GM18511 (cell line): ENCODE results near the gene IQCH.

Experiments
- ATAC-seq: cut with Tn5 transposase; IDR thresholded peaks from one replicate; pipeline ENCODE4 v1.9.1; 2021; ENCODE audit warnings: mild to moderate bottlenecking, moderate library complexity; ENCODE audit not compliant: unreplicated experiment

Gene IQCH

DNA sequence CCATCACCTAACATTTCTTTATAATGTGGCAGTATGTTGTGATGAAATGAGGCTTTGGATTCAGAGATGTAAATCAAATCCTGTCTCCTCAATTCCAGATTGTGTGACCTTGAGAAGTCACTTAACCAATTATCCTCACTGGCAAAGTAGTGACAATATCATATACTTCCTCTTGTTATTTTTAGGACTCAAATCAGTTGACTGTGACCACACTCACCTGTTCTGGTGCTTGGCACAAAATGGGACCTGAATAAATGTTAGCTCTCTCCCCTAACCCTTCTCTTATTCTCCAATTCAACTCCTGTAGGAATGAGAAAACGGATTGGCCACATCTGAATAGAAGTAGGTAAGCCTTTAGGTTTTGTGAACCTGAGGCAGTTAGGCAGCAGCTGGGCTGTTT is 42.1 kb downstream of the IQCH start:
- ATAC-seq = no peak

DNA sequence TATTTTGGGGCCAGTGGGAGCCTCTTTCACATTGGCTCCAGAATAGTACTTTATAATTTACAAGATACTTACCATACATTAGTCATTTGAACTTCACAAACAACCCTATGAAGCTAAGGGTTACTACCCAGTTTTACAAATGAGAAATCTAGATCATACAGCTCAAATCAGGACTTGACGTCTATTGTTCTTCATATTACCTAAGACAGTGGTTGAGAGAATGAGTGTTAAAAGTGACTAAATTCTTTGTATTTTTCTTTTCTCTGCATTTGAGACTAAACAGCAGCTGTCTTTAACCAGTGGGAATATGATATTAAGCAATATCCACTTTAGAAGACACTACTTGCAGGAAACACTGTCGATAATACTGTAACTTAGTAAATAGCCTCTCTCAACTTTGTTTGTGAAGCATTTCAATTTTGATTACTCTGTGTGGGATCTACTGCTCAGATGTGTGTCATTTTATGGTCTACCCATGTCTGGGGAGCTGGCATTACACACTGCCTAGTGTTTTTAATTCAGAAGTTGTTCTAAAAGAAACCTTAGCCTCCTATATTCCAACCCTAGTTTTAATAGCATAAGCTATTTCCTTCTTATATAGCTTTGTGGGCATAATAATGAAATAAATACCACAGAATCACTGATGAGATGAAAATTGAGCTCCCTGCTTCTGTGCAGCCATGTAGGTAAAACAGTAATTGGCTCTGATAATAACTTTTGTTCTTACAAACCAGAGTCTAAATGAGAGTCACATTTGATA is 45.9 kb downstream of the IQCH start:
- ATAC-seq = no peak

GRCh38 chr15:67303490-67304363 is 49.1 kb downstream of the IQCH start:
- no peak for ATAC-seq

DNA sequence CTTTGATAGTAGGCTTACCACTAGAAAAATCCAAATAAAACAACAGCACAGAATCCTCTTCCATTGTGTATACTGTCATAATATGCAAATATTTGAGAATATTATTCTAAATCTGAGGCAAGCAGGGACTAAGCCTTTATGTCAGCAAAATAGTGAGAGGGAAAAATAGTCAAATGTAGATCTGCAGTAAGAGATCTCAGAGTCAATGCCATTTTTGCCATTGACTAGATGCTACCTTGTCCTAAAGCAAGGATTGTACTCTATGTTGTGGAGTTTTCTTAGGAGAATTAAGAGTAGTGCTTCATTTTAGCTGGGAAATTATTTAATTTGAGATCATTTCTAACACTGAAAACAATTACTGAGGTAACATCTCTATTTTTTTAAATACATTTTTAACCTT is 50.2 kb downstream of the IQCH start:
- no peak for ATAC-seq

- ATAC-seq = no peak
These were observed 50.9 kb downstream of the IQCH start for GRCh38 chr15:67305506-67305905.

- ATAC-seq = no peak
These were observed 52.6 kb downstream of the IQCH start for GRCh38 chr15:67307156-67307555.

DNA sequence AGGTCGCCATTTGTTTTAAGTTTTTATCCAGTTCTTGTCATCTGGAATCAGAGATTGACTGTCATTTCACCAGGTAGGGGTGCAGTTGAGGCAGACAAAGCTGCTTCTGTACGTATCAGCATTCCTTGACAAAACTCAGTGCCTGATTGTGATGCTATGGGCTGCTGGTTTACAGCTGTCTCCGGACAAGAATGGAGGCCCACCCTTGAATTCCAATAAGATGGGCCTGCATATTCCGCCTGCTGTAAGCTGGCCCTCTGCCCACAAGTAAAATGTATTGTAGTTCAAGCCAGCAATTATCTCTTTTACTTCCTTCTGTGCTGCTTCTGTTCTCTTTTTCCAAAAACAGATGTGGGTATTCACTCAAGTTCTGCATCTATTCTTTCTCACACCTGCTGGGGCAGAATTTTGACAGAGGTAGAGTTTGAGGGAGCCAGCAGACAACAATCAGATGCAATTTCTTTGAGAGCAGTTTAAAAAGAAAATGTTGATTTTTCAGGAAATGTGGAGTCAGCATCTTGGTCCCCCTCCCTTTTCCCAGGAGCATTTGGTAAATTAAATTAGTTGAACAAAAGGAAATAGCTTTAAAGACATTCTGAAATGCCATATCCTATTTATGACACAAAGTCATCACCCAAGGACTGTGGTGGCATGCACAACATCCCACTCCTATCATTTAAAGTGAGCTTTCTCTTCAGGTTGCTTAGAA is 53.5 kb downstream of the IQCH start:
- no peak for ATAC-seq

DNA sequence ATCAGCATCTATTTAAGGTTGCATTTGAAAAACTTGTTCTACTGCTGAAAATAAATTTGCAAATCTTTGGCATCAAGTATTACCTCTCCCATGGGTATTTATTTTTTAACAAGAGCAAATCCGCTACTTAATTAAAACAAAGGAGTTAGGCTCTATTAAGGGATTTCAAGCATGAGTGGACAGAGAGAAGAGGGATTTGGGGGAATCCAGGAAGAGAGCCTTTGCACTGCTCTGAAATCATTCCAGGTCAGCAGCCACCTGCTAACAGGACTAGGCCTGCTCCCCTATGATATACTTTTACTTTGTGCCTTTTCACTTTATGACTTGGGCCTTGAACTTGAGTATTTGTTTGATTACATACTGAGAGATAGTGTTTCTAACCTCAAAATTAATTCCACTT is 57.1 kb downstream of the IQCH start:
- ATAC-seq = no peak

GRCh38 chr15:67319961-67320360 is 65.4 kb downstream of the IQCH start:
- no peak for ATAC-seq

DNA sequence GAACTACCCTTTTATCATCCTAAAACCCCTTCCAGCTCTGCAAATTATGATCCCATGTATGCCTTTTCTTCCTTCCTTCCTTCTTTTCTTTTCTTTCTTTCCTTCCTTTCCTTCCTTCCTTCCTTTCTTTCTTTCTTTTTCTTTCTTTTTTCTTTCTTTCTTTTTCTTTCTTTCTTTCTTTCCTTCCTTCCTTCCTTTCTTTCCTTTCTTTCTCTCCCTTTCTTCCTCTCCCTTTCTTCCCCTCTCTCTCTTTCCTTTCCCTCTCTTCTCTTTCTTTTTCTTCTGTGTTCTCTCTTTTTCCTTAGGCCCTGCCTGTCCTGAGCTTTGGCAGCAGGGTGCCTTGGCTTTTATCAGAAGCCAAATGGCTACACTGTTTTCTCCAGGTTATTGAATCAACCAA is 66.8 kb downstream of the IQCH start:
- no peak for ATAC-seq

DNA sequence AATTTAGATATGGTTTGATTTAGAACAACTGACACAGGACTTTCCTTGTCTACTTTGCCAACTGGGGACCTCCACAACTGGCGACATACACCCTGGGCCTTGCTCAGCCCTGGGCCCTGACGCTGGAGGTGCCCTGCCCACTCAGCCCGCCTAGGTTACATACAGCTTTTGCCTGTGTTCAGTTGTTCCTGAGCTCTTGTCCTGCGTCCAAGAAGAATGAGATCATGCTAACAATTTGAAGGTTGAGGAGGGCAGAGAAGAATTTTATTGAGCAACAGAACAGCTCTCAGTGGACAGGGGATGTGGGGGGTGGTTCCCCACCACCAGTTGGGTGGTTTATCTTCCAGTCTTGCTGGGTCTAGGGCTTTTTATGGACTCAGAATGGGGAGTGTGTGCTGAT is 67.9 kb downstream of the IQCH start:
- ATAC-seq = no peak

GRCh38 chr15:67327312-67327711 is 72.7 kb downstream of the IQCH start:
- no peak for ATAC-seq

DNA sequence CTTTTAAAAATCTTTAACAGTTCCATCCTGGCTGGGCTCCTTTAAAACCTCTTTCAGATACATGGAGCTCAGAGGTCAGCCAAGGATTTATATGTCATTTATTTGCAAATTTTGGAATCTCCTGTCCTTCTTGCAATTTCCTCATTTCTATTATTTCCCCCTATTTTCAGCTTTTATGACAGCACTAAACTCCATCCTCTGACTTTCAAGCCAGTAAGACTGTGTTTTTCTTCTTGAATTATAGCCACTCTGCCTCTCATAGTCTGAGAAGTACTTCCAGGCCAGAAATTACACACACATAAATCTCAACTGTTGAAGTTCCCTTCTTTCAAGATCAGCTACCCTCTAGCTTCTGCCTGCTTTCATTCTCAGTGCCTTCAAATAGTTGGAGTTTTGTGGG is 73.2 kb downstream of the IQCH start:
- no peak for ATAC-seq

DNA sequence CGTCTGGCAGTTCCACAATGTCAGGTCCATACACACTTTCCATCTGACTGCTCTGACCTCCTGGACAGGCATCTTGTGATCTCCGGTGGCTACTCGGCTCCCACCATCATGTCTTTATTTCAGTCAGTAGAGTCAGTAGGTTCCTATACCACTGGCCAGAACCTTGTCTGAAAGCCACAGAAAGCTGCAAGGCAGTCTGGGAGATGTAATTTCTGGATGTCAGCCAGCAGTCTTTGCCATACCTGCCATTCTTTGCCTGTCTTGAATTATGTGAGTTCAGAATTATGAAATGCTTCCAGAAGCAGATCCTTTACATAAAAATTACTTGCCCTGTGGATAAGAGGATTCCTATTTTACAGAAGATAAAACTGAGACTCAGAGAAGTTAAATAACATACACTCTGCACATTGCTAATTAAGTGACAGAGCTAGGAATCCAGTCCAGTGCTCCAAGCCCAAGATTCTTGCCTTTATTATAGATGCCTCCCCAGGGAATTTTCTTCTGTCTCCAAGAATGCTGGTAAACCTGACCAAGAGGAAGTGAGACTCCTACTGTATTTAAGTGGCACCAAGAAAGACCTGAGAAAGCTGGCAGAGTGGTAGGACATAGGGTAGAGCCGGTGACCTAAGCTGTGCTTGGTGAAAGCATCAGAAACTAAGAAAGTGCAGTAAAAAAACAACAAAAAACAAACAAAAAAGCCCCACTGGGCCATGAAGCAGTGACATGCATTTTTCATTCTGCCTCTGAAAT is 75.6 kb downstream of the IQCH start:
- no peak for ATAC-seq

GRCh38 chr15:67331676-67332075 is 77.1 kb downstream of the IQCH start:
- ATAC-seq = no peak

GRCh38 chr15:67335026-67335425 is 80.4 kb downstream of the IQCH start:
- ATAC-seq = no peak

DNA sequence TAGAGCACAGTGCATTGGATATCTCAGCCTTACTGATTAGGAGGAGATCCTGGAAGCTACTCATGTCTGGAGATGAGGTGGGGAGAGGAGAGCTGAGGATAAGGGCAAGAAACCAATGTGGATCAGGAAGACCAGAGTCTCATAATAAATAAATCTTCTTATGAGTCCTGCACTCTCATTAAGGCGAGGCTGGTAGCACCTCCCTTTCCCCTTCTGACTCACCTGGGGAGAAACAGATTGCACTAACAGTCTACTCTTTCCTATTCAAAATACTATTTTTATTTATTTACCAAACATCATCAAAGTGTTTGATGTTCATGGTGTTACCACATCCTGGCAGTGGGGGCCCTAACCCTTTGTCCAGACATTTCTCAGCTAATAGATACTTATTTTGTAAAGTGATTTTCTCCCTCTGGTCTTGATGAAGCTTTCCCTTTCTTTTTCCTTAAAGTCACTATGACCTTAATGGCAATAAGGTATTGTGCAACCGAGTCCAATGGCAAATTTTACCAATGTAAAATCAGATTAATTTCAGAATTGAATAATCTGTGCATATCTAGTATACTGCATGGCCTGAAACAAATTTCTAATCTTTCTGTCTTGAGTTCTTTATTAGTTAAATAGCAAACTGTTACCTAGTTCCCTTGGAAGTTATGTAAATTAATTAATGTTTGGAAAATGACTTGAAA is 81.1 kb downstream of the IQCH start:
- no peak for ATAC-seq

- no peak for ATAC-seq
These were observed 86.0 kb downstream of the IQCH start for GRCh38 chr15:67340630-67341029.

GRCh38 chr15:67341539-67341938 is 87.0 kb downstream of the IQCH start:
- ATAC-seq = no peak

DNA sequence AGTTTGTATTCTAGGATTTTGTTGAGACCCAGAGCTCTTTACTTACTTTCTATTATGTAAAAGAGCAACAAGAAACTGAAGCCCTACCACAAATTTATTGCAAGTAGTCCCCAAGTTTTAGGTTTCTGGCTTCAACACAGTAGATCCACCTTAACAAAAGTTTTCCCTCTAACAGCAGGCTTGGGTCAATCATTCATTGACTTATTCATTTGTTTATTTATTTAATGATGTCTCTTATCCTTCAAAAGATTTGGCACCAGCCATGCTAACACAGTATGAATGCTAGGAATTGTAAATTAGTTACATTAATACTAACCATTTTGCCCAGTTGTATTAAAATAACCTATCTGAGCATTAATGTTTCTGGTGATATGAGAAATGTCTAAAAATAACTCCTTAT is 88.6 kb downstream of the IQCH start:
- ATAC-seq = no peak
